SK-N-SH treated with all-trans-retinoic acid at 6 μM for 48 hours (cell line): ENCODE data around the gene PTPRT.

Source experiments
- BACH2 ChIP-seq: fragments of 250-450 bp; sonication (Bioruptor Pico); IDR thresholded peaks from 2 replicates; pipeline ENCODE4 v1.9.0; 2021; ENCODE audit warnings: mild to moderate bottlenecking, borderline replicate concordance
- ESRRG ChIP-seq: fragments of 250-450 bp; sonication (Bioruptor Pico); IDR thresholded peaks from 2 replicates; pipeline ENCODE4 v1.6.1; 2021; ENCODE audit warnings: mild to moderate bottlenecking
- PPARA ChIP-seq: fragments of 250-450 bp; sonication (Bioruptor Pico); IDR thresholded peaks from 2 replicates; pipeline ENCODE4 v1.5.0; 2020; ENCODE audit warnings: mild to moderate bottlenecking, borderline replicate concordance
- SNAI2 ChIP-seq: fragments of 250-450 bp; sonication (Bioruptor Pico); IDR thresholded peaks from 2 replicates; pipeline ENCODE4 v1.5.0; 2020; ENCODE audit warnings: mild to moderate bottlenecking, moderate library complexity
- ZFP3 ChIP-seq: fragments of 250-450 bp; sonication (Bioruptor Pico); IDR thresholded peaks from 2 replicates; pipeline ENCODE4 v1.5.0; 2020; ENCODE audit warnings: mild to moderate bottlenecking, moderate library complexity
- ZFP30 ChIP-seq: fragments of 450-650 bp; formaldehyde crosslinking; IDR thresholded peaks from 2 replicates; pipeline ENCODE4 v1.5.0; 2022; ENCODE audit warnings: mild to moderate bottlenecking, moderate library complexity
- ZNF565 ChIP-seq: fragments of 450-650 bp; formaldehyde crosslinking; conservative IDR thresholded peaks from 2 replicates; pipeline ENCODE4 v1.5.0; 2020; ENCODE audit warnings: low read depth, mild to moderate bottlenecking, moderate library complexity

DNA sequence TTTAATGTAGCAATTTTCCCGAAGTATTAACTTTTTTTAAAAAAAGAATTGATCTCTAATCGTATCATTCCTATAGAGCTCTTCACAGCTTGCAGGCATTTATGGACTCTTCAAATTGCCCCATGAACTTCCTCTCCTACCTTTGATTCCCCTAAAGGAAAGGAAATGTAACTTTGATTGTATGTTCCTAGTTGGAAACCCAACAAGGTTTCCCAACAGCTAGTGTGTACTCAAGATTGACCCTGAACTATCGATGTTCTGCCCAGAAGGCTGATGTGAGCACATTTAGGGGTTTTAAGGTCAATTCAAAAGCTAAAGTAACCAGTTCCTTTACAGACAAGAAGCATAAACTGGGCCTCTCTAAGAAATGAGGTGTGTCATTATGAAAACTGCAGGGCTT, 491.7 kb downstream of the PTPRT start:
- TF ChIP-seq SNAI2 (CRISPR knock-in tag) (no peak), ZFP30 (CRISPR knock-in tag) (no peak), ZNF565 (no peak), ZFP3 (CRISPR knock-in tag) (no peak), ESRRG (CRISPR knock-in tag) (no peak), PPARA (no peak), BACH2 (CRISPR knock-in tag) (no peak)
